Prostate gland (tissue), 2 donors: ENCODE measurements around the gene SMYD1.

Experiments used
- CTCF ChIP-seq, 4 experiments: fragments of 200-600 bp in 2 of 4; fragments of 450-650 bp in 2 of 4; sonication (generic) in 2 of 4; IDR thresholded peaks; 1 replicate in 3 of 4; 2 replicates in 1 of 4; pipeline ENCODE4 v1.5.1; 2016 to 2019; ENCODE audit warnings: antibody characterized with exemption in 4 of 4, mild to moderate bottlenecking in 2 of 4, moderate library complexity in 2 of 4
- POLR2A ChIP-seq: fragments of 450-650 bp; IDR thresholded peaks from one replicate; pipeline ENCODE4 v1.6.1; 2016; ENCODE audit warnings: antibody characterized with exemption, mild to moderate bottlenecking
- POLR2AphosphoS5 ChIP-seq: sonication (generic); formaldehyde crosslinking; IDR thresholded peaks from one replicate; pipeline ENCODE4 v1.6.1; 2017; ENCODE audit warnings: antibody characterized with exemption

DNA sequence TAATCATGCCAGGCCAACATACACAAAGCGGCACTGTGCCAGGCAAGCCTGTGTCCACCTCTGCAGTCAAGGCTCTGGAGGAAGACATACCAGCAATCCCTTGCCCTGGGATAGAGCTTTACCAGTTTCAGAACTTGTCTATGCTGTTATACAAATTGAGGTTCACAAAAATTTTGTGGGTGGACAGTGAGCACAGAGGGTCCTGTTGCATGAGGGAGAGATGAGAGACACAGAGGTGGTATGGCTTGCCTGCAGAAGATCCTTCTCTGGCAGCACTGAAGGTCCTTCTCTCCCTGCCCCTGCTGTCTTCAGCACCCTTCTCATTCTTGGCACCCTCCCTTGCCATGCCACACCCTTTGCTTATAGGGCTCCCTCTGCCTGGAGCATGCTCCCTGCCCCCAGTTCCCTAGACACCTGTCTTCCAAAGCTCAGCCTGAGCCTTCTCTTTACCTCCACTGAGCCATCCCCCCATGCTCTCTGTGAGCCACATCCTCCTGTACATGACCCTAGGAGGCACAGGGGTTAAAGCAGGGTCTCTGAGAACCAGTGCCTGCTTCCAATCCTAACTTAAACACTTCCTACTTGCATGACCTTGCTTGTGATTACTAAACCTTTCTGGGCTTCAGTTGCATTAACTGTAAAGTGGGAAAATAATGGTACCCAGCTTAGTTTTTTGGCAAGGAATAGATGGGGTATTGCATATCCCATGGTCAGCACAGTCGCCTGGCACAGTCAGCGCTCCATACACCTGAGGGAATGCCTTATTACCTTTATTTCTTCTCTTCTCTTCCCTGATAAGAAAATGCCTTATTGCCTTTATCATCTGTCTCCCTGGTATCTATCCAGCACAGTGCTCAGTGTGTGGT is 59.4 kb downstream of the SMYD1 start:
- TF ChIP-seq POLR2A (no peak), POLR2AphosphoS5 (no peak), CTCF (IDR thresholded peaks at IDR 0.05) (no peak)
